ENCODE data around the gene ARVCF. TPM values are rescaled to one million over a fixed set of nuclear protein-coding genes. Genes with fewer than 3 reads are reported as not detected.

The ARVCF gene
- total and polyA plus RNA-seq, 9 of the 15 experiments (the other 6 are each of a cell fraction or from before 2014, with no cell fraction given): 0.03 to 97.4 (median 15.6) TPM

DNA sequence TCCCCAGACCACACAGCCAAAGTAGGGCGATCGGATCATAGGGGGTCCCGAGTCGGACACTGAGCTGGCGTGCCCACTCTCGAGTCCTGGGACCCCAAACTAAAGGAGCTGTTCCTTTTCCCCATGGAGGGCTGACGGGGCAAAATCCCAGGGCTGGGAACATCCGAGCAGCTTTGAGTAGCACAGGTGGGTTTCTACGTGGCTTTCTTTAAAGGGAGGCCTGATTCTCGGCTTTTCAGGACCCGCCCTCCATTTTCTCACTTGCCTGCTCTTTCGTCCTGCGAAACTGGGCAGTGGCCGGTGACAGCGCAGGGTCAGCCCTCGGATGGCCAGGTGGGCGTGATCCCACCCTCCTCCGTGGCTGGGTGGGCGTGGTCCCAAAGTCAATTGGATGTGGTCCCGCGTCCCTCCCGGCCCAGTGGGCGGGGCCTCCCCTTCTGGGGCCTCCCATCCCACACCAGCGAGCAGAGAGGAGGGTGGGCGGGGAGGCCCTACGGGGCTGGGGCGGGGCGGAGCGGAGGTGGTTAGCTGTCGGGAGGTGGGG lies 57.5 kb downstream of the ARVCF start (continued):
- TF ChIP-seq GTF2A2 (tag; IDR thresholded peaks at IDR 0.05) (no peak), GATAD2A (IDR thresholded peaks at IDR 0.05) (peak; percentile 15; the same call in 1 of the 2 replicates), EGR1 (conservative IDR thresholded peaks at IDR 0.05) (peak; percentile 98), NR1H2 (CRISPR knock-in tag; IDR thresholded peaks at IDR 0.05) (no peak), SRF (CRISPR knock-in tag; IDR thresholded peaks at IDR 0.05) (peak in 1 of 2 experiments; percentile 44; a peak in 1 of 4 replicates), ZNF184 (CRISPR knock-in tag; IDR thresholded peaks at IDR 0.05) (no peak), E2F6 (IDR thresholded peaks at IDR 0.05; ENCODE audit: borderline replicate concordance in 1 of 2, extremely low read depth in 1 of 2, insufficient read depth in 1 of 2, insufficient read length in 1 of 2, low read depth in 1 of 2, low read length in 1 of 2, poor library complexity in 1 of 2, severe bottlenecking in 1 of 2) (no peak), RBFOX2 (IDR thresholded peaks at IDR 0.05; ENCODE audit: low read depth, low read length) (peak; percentile 72), PKNOX1 (IDR thresholded peaks at IDR 0.05) (peak; percentile 93), HSF4 (CRISPR knock-in tag; IDR thresholded peaks at IDR 0.05; ENCODE audit: borderline replicate concordance) (0 out of 2 replicates have a peak, but pooled peaks have one; percentile 33), C11orf30 (IDR thresholded peaks at IDR 0.05; ENCODE audit: low read depth) (no peak), VEZF1 (CRISPR knock-in tag; IDR thresholded peaks at IDR 0.05) (peak; percentile 87), MCM2 (IDR thresholded peaks at IDR 0.05; ENCODE audit: low read depth) (no peak), CHD4 (IDR thresholded peaks at IDR 0.05; ENCODE audit: insufficient read depth, insufficient replicate concordance, low read depth, low read length, poor library complexity, severe bottlenecking) (peak; percentile 10), RBBP5 (IDR thresholded peaks at IDR 0.05; ENCODE audit: borderline replicate concordance, insufficient read depth, low read length, poor library complexity, severe bottlenecking) (peak; percentile 84), SIRT6 (IDR thresholded peaks at IDR 0.05; ENCODE audit: low read depth, low read length) (no peak), ARHGAP35 (IDR thresholded peaks at IDR 0.05; ENCODE audit: partially characterized antibody) (no peak), MXI1 (IDR thresholded peaks at IDR 0.05; ENCODE audit: low read depth, low read length) (peak; percentile 56; the same call in 1 of the 2 replicates), DPF2 (IDR thresholded peaks at IDR 0.05) (no peak), NFE2 (IDR thresholded peaks at IDR 0.05; ENCODE audit: low read depth) (peak; percentile 34; the same call in 1 of the 2 replicates)
- TF ChIP-seq, protein P1, sequence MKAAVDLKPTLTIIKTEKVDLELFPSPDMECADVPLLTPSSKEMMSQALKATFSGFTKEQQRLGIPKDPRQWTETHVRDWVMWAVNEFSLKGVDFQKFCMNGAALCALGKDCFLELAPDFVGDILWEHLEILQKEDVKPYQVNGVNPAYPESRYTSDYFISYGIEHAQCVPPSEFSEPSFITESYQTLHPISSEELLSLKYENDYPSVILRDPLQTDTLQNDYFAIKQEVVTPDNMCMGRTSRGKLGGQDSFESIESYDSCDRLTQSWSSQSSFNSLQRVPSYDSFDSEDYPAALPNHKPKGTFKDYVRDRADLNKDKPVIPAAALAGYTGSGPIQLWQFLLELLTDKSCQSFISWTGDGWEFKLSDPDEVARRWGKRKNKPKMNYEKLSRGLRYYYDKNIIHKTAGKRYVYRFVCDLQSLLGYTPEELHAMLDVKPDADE (conservative IDR thresholded peaks at IDR 0.05; ENCODE audit: control insufficient read depth, low read depth, low read length): 0 out of 2 replicates have a peak, but pooled peaks have one; percentile 13
- TF ChIP-seq, protein P2, sequence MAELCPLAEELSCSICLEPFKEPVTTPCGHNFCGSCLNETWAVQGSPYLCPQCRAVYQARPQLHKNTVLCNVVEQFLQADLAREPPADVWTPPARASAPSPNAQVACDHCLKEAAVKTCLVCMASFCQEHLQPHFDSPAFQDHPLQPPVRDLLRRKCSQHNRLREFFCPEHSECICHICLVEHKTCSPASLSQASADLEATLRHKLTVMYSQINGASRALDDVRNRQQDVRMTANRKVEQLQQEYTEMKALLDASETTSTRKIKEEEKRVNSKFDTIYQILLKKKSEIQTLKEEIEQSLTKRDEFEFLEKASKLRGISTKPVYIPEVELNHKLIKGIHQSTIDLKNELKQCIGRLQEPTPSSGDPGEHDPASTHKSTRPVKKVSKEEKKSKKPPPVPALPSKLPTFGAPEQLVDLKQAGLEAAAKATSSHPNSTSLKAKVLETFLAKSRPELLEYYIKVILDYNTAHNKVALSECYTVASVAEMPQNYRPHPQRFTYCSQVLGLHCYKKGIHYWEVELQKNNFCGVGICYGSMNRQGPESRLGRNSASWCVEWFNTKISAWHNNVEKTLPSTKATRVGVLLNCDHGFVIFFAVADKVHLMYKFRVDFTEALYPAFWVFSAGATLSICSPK (IDR thresholded peaks at IDR 0.05; ENCODE audit: borderline replicate concordance): no peak

Measured in K562 (cell line).